ENCODE results near the gene GPATCH2.

GPATCH2 gene

GRCh38 chr1:217630711-217631591, at the start of gene GPATCH2, which contains the start of gene SPATA17:
TSS of gene GPATCH2 (minus strand) at chr1:217631090. CDS start at chr1:217630971, 119 bp downstream.
TSS of gene SPATA17 (plus strand) at chr1:217631344. CDS start at chr1:217631379, 35 bp downstream.
- TF ChIP-seq CTCF (IDR thresholded peaks at IDR 0.05) (peak; percentile 25), ZFX (IDR thresholded peaks at IDR 0.05; ENCODE audit: borderline replicate concordance) (no peak)
- H3K27ac ChIP-seq, result peak within 1 kb of the TSS; percentile 80

DNA sequence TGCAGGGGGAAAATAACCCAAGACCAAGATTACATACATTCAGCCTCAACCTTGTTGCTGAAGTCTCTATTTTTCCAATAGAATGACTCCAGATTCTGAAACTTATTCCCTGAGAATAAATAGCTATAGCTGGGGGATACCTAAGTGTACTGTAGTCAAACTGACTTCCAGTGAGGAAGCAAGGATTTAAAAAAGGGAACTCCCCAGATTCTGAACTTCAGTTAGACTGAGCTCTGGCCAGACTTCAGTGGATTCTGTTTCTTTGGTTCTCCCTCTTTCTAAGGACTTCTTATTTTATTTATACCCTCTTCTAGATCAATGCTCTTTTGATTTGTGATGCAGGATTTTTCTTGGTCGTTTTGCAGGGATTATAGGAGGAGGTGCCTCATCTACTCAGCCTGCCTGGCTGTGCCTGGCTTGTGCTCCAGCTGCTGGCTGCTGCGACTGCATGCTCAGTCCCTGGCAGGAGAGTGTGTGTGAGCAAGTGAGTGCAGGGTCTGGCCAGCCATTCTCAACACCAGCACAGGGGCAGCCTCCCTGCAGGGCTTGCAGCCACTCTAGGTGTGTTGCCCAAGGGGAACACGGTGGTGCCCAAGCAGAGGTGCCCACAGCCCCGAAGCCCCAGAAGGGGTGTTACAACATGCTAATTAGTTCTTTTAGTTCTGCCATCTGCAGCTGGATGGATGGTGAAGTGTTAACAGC, 43.3 kb upstream of the GPATCH2 start:
- no peak overlapping the region for H3K27ac ChIP-seq
- TF ChIP-seq CTCF (IDR thresholded peaks at IDR 0.05) (no peak), ZFX (IDR thresholded peaks at IDR 0.05; ENCODE audit: borderline replicate concordance) (no peak)

GRCh38 chr1:217673387-217673786, 42.5 kb upstream of the GPATCH2 start:
- no peak for TF ChIP-seq ZFX (IDR thresholded peaks at IDR 0.05; ENCODE audit: borderline replicate concordance)
- TF ChIP-seq CTCF (IDR thresholded peaks at IDR 0.05), result no peak
- no peak overlapping the region for H3K27ac ChIP-seq

DNA sequence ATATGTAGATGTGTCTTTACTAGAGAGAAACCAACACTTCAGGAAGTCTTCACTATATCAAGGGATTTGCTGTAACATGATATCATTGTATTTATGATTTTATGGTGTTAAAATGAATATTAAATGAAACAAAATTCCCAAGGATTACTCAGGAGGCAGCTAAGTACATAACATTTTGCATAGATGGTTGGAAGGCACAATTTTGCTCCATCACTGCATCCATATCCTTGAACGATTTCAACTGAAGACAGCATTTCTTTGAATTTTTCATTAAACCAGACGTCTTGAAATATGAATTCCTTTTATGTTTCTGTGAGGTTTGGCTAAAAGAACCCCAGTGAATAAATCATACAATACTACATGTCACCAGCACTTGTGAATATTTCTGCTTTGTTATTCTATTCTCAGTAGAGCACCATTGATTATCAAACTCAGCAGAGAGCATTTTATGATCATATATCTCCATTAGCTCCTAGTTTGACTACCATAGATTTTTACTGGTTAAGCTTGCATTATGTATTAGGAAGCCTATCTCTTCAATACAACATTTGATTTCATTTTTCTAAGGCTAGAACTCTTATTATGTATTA, 37.6 kb upstream of the GPATCH2 start:
- TF ChIP-seq CTCF (IDR thresholded peaks at IDR 0.05), result no peak
- TF ChIP-seq ZFX (IDR thresholded peaks at IDR 0.05; ENCODE audit: borderline replicate concordance), result no peak
- H3K27ac ChIP-seq, result no peak overlapping the region

- no peak overlapping the region for H3K27ac ChIP-seq
- TF ChIP-seq CTCF (IDR thresholded peaks at IDR 0.05), result no peak
- no peak for TF ChIP-seq ZFX (IDR thresholded peaks at IDR 0.05; ENCODE audit: borderline replicate concordance)
Measured at GRCh38 chr1:217661407-217661806, 30.5 kb upstream of the GPATCH2 start.

GRCh38 chr1:217660353-217661062, 29.6 kb upstream of the GPATCH2 start:
- no peak overlapping the region for H3K27ac ChIP-seq
- no peak for TF ChIP-seq ZFX (IDR thresholded peaks at IDR 0.05; ENCODE audit: borderline replicate concordance)
- TF ChIP-seq CTCF (IDR thresholded peaks at IDR 0.05), result peak; percentile 77

Data from 22Rv1 (cell line).